ENCODE results near the gene P2RX5. TPM values are rescaled to one million over a fixed set of nuclear protein-coding genes. Genes with fewer than 3 reads are reported as not detected.

The P2RX5 gene
- total and polyA plus RNA-seq, 2 donors (not counting 1 experiment from before 2014, with no cell fraction given) = 0.79 to 0.99 TPM

DNA sequence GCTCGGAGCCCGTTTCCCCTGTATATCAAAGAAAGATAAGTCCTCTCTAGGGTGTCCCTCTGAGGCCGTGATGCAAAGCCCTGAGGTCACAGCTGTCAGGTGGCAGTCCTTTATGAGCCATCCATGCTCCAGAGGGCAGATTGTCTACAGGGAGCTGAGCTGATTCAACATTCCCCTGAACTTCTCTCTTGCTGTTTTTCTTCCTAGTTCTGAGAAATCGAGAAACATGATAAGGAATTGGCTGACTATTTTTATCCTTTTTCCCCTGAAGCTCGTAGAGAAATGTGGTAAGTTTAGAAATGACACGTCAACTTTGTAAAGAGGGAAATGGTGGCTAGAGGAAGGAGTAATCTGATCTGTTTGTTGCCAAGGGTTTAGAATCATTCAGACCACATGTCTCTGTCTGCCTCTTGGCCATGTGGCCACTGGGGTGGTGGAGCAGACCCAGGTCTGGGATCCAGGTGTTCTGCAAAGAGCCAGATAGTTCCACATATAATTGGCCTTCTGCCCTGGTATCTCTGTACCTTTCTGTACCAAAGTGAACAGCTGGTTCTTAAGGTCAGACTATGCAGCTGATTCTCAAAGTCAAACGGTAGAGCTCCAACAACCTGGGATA is 55.9 kb downstream of the P2RX5 start:
- H3K4me2 ChIP-seq (ENCODE audit: extremely low read depth, insufficient read depth, low read length) = no peak overlapping the region

GRCh38 chr17:3636908-3637373 is 59.0 kb downstream of the P2RX5 start:
- Histone ChIP-seq H3K4me1 (ENCODE audit: control insufficient read depth, extremely low read depth, insufficient read depth, low read length) (no peaks in the 10 kb centered on the region), H2AFZ (ENCODE audit: low read length) (peak overlapping the region; percentile 8), H3K9me3 (ENCODE audit: control insufficient read depth, insufficient read depth, low read depth, low read length) (no peaks in the 10 kb centered on the region), H3K27me3 (ENCODE audit: control insufficient read depth, insufficient read depth, low read length) (no peaks in the 10 kb centered on the region), H3K27ac (ENCODE audit: insufficient read depth, low read length) (peak overlapping the region; percentile 88), H4K20me1 (ENCODE audit: control insufficient read depth, extremely low read depth, insufficient read depth, low read length) (no peaks in the 10 kb centered on the region), H3K4me3 (replicated peaks in 1 of 4; ENCODE audit: control extremely low read depth in 1 of 4, insufficient read depth in 1 of 4, low read depth in 3 of 4, low read length in 4 of 4) (peak overlapping the region; percentile 65 to 98 (median 72)), H3K36me3 (ENCODE audit: control insufficient read depth, insufficient read depth, low read length) (peaks cover 4% of the 10 kb centered on the region), H3K4me2 (ENCODE audit: extremely low read depth, insufficient read depth, low read length) (peak overlapping the region; percentile 83), H3K9ac (ENCODE audit: insufficient read depth, low read length) (peak overlapping the region; percentile 81), H3K79me2 (ENCODE audit: control insufficient read depth, insufficient read depth, low read length) (peaks cover 4% of the 10 kb centered on the region)
- DNase-seq (ENCODE audit: low read depth in 2 of 2) = no peak
- TF ChIP-seq, protein P1, sequence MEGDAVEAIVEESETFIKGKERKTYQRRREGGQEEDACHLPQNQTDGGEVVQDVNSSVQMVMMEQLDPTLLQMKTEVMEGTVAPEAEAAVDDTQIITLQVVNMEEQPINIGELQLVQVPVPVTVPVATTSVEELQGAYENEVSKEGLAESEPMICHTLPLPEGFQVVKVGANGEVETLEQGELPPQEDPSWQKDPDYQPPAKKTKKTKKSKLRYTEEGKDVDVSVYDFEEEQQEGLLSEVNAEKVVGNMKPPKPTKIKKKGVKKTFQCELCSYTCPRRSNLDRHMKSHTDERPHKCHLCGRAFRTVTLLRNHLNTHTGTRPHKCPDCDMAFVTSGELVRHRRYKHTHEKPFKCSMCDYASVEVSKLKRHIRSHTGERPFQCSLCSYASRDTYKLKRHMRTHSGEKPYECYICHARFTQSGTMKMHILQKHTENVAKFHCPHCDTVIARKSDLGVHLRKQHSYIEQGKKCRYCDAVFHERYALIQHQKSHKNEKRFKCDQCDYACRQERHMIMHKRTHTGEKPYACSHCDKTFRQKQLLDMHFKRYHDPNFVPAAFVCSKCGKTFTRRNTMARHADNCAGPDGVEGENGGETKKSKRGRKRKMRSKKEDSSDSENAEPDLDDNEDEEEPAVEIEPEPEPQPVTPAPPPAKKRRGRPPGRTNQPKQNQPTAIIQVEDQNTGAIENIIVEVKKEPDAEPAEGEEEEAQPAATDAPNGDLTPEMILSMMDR (conservative IDR thresholded peaks at IDR 0.05 in 1 of 2, IDR thresholded peaks at IDR 0.05 in 1 of 2; ENCODE audit: low read depth in 1 of 2, low read length in 2 of 2) = no peak
- TF ChIP-seq EZH2 (IDR thresholded peaks at IDR 0.05; ENCODE audit: low read length, missing control alignments) = no peak

More for the DNA sequence above, 55.9 kb downstream of the P2RX5 start:
- Histone ChIP-seq H3K27ac (ENCODE audit: insufficient read depth, low read length) (no peak overlapping the region), H3K9me3 (ENCODE audit: control insufficient read depth, insufficient read depth, low read depth, low read length) (no peaks in the 10 kb centered on the region), H3K36me3 (ENCODE audit: control insufficient read depth, insufficient read depth, low read length) (peaks cover 4% of the 10 kb centered on the region), H4K20me1 (ENCODE audit: control insufficient read depth, extremely low read depth, insufficient read depth, low read length) (no peaks in the 10 kb centered on the region), H3K4me3 (replicated peaks in 1 of 4; ENCODE audit: control extremely low read depth in 1 of 4, insufficient read depth in 1 of 4, low read depth in 3 of 4, low read length in 4 of 4) (no peak overlapping the region), H3K9ac (ENCODE audit: insufficient read depth, low read length) (no peak overlapping the region), H3K4me1 (ENCODE audit: control insufficient read depth, extremely low read depth, insufficient read depth, low read length) (no peaks in the 10 kb centered on the region), H3K27me3 (ENCODE audit: control insufficient read depth, insufficient read depth, low read length) (no peaks in the 10 kb centered on the region), H2AFZ (ENCODE audit: low read length) (no peak overlapping the region), H3K79me2 (ENCODE audit: control insufficient read depth, insufficient read depth, low read length) (peaks cover 4% of the 10 kb centered on the region)
- no peak for TF ChIP-seq EZH2 (IDR thresholded peaks at IDR 0.05; ENCODE audit: low read length, missing control alignments)
- TF ChIP-seq, protein P1 (conservative IDR thresholded peaks at IDR 0.05 in 1 of 2, IDR thresholded peaks at IDR 0.05 in 1 of 2; ENCODE audit: low read depth in 1 of 2, low read length in 2 of 2) = no peak
- DNase-seq (ENCODE audit: low read depth in 2 of 2) = peak in 1 of 2 donors; percentile 72

- Histone ChIP-seq H3K27ac (ENCODE audit: insufficient read depth, low read length) (peak within 1 kb of the TSS; percentile 88), H3K36me3 (ENCODE audit: control insufficient read depth, insufficient read depth, low read length) (peaks cover 1% of the 10 kb centered on the region), H3K9me3 (ENCODE audit: control insufficient read depth, insufficient read depth, low read depth, low read length) (no peaks in the 10 kb centered on the region), H3K4me1 (ENCODE audit: control insufficient read depth, extremely low read depth, insufficient read depth, low read length) (no peaks in the 10 kb centered on the region), H3K4me3 (replicated peaks in 1 of 4; ENCODE audit: control extremely low read depth in 1 of 4, insufficient read depth in 1 of 4, low read depth in 3 of 4, low read length in 4 of 4) (peak within 1 kb of the TSS; percentile 65 to 98 (median 76)), H3K27me3 (ENCODE audit: control insufficient read depth, insufficient read depth, low read length) (no peaks in the 10 kb centered on the region), H4K20me1 (ENCODE audit: control insufficient read depth, extremely low read depth, insufficient read depth, low read length) (no peaks in the 10 kb centered on the region), H3K9ac (ENCODE audit: insufficient read depth, low read length) (peak within 1 kb of the TSS; percentile 81), H2AFZ (ENCODE audit: low read length) (peak within 1 kb of the TSS; percentile 82), H3K79me2 (ENCODE audit: control insufficient read depth, insufficient read depth, low read length) (peaks cover 4% of the 10 kb centered on the region), H3K4me2 (ENCODE audit: extremely low read depth, insufficient read depth, low read length) (peak within 1 kb of the TSS; percentile 83)
- TF ChIP-seq, protein P1 (conservative IDR thresholded peaks at IDR 0.05 in 1 of 2, IDR thresholded peaks at IDR 0.05 in 1 of 2; ENCODE audit: low read depth in 1 of 2, low read length in 2 of 2) = no peak
- TF ChIP-seq EZH2 (IDR thresholded peaks at IDR 0.05; ENCODE audit: low read length, missing control alignments) = no peak
- DNase-seq (ENCODE audit: low read depth in 2 of 2) = peak; percentile 94 to 95
These were observed 59.6 kb downstream of the P2RX5 start, which contains the start of the genes CTNS and SHPK for GRCh38 chr17:3636154-3636907. Gene CTNS (plus strand): TSS chr17:3636760. CDS start chr17:3640207, 3,447 bp downstream. Gene SHPK (minus strand): TSS chr17:3636250. CDS start chr17:3636219, 31 bp downstream.
